ENCODE results near the gene COL9A3. TPM values are rescaled to one million over a fixed set of nuclear protein-coding genes. Genes with fewer than 3 reads are reported as not detected.
A peak's percentile ranks its signal among the peaks of the same experiment; 100 is the strongest.

COL9A3 gene
- total RNA-seq, 1 experiment from 2014 or later, result 136 TPM

DNA sequence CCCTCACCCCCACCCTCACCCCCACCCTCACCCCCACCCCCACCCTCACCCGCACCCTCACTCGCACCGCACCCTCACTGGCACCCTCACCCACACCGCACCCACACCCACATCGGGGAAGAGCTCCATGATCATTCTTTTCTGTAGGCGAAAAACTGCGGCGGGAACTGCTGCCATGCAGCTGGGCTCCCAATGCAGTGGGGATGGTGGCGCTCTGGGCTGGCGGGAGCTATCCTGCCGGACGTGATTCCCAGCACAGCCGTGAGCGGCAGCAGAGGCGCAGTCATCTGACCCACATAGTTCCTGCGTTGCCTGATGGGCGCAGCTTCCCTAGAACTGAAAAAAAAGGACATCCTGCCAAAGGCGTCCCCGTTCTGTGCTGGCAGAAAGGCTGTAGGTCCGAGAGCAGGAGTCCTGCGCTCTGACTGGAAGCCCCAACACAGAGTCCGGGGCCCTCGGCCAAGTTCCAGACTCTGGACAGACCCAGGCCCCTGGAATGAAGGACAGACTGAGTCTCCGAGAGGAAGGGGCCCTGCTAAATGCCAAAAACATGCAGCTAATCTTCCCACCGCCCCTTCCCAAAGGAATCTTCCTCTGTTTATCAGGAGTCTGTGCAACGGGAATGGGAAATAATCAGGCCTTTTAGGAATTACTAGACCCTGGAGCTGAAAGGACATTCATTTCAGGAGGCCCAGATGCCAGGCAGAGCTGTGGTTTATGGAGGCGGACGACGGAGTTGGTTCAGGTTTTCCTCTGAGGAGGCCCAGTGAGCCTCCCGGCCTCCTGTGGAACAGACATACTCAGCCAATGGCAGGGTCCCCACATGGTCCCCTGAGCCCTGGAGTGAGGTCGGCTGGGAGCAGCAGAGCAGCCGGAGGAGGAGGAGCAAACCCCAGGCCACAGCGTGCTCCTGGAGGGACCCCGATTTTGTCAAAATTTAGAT is 58.8 kb downstream of the COL9A3 start:
- ATAC-seq, result peak; percentile 62
- Mint-ChIP-seq H3K9me3 (no peaks in the 10 kb centered on the region), H3K36me3 (no peaks in the 10 kb centered on the region), H3K4me3 (peak overlapping the region; percentile 34; the same call in 1 of the 2 replicates), H3K4me1 (peaks cover 32% of the 10 kb centered on the region), H3K27me3 (ENCODE audit: low read depth) (no peaks in the 10 kb centered on the region; the same call in 1 of the 2 replicates), H3K27ac (peak overlapping the region; percentile 95)
- ChIA-PET POLR2A (interaction anchor here (0.9 to 1.0 kb wide), 2 partner anchors 14 to 52 kb away, joined by 3 read pairs; partner anchors contain the start of gene TCFL5), CTCF (interaction anchor here (0.6 to 2.5 kb wide), 29 partner anchors 9 to 347 kb away, joined by 3 to 9 read pairs (median 4); partner anchors contain the start of genes BHLHE23, DIDO1, MRGBP and TCFL5)
- DNase-seq (ENCODE audit: low spot score), result peak; percentile 83
- TF ChIP-seq, protein P1, sequence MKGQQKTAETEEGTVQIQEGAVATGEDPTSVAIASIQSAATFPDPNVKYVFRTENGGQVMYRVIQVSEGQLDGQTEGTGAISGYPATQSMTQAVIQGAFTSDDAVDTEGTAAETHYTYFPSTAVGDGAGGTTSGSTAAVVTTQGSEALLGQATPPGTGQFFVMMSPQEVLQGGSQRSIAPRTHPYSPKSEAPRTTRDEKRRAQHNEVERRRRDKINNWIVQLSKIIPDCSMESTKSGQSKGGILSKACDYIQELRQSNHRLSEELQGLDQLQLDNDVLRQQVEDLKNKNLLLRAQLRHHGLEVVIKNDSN (CRISPR knock-in tag; IDR thresholded peaks at IDR 0.05), result peak; percentile 35; the same call in 1 of the 2 replicates
- TF ChIP-seq SP1 (CRISPR knock-in tag; conservative IDR thresholded peaks at IDR 0.05) (no peak; the same call in 1 of the 2 replicates), ETV6 (CRISPR knock-in tag; IDR thresholded peaks at IDR 0.05) (no peak), TEAD1 (CRISPR knock-in tag; IDR thresholded peaks at IDR 0.05) (no peak), ZNF423 (CRISPR knock-in tag; IDR thresholded peaks at IDR 0.05) (no peak), ZNF317 (CRISPR knock-in tag; IDR thresholded peaks at IDR 0.05; ENCODE audit: borderline replicate concordance, low read depth) (no peak), ZNF232 (CRISPR knock-in tag; IDR thresholded peaks at IDR 0.05) (no peak), NR2C2 (CRISPR knock-in tag; IDR thresholded peaks at IDR 0.05) (no peak), GRHL2 (CRISPR knock-in tag; IDR thresholded peaks at IDR 0.05; ENCODE audit: insufficient replicate concordance, severe bottlenecking) (no peak), NFYB (CRISPR knock-in tag; conservative IDR thresholded peaks at IDR 0.05; ENCODE audit: low read depth) (no peak), GABPB1 (CRISPR knock-in tag; IDR thresholded peaks at IDR 0.05) (peak; percentile 15; the same call in 1 of the 2 replicates), MYBL2 (CRISPR knock-in tag; IDR thresholded peaks at IDR 0.05) (no peak), ZNF671 (CRISPR knock-in tag; IDR thresholded peaks at IDR 0.05) (no peak)
- TF ChIP-seq, protein P2, sequence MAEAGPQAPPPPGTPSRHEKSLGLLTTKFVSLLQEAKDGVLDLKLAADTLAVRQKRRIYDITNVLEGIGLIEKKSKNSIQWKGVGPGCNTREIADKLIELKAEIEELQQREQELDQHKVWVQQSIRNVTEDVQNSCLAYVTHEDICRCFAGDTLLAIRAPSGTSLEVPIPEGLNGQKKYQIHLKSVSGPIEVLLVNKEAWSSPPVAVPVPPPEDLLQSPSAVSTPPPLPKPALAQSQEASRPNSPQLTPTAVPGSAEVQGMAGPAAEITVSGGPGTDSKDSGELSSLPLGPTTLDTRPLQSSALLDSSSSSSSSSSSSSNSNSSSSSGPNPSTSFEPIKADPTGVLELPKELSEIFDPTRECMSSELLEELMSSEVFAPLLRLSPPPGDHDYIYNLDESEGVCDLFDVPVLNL (CRISPR knock-in tag; IDR thresholded peaks at IDR 0.05; ENCODE audit: borderline replicate concordance, low read depth), result no peak
- TF ChIP-seq, protein P3, sequence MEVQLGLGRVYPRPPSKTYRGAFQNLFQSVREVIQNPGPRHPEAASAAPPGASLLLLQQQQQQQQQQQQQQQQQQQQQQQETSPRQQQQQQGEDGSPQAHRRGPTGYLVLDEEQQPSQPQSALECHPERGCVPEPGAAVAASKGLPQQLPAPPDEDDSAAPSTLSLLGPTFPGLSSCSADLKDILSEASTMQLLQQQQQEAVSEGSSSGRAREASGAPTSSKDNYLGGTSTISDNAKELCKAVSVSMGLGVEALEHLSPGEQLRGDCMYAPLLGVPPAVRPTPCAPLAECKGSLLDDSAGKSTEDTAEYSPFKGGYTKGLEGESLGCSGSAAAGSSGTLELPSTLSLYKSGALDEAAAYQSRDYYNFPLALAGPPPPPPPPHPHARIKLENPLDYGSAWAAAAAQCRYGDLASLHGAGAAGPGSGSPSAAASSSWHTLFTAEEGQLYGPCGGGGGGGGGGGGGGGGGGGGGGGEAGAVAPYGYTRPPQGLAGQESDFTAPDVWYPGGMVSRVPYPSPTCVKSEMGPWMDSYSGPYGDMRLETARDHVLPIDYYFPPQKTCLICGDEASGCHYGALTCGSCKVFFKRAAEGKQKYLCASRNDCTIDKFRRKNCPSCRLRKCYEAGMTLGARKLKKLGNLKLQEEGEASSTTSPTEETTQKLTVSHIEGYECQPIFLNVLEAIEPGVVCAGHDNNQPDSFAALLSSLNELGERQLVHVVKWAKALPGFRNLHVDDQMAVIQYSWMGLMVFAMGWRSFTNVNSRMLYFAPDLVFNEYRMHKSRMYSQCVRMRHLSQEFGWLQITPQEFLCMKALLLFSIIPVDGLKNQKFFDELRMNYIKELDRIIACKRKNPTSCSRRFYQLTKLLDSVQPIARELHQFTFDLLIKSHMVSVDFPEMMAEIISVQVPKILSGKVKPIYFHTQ (CRISPR knock-in tag; IDR thresholded peaks at IDR 0.05), result no peak
- TF ChIP-seq, protein P4, sequence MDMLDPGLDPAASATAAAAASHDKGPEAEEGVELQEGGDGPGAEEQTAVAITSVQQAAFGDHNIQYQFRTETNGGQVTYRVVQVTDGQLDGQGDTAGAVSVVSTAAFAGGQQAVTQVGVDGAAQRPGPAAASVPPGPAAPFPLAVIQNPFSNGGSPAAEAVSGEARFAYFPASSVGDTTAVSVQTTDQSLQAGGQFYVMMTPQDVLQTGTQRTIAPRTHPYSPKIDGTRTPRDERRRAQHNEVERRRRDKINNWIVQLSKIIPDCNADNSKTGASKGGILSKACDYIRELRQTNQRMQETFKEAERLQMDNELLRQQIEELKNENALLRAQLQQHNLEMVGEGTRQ (CRISPR knock-in tag; IDR thresholded peaks at IDR 0.05), result peak; percentile 52
- TF ChIP-seq, protein P5, sequence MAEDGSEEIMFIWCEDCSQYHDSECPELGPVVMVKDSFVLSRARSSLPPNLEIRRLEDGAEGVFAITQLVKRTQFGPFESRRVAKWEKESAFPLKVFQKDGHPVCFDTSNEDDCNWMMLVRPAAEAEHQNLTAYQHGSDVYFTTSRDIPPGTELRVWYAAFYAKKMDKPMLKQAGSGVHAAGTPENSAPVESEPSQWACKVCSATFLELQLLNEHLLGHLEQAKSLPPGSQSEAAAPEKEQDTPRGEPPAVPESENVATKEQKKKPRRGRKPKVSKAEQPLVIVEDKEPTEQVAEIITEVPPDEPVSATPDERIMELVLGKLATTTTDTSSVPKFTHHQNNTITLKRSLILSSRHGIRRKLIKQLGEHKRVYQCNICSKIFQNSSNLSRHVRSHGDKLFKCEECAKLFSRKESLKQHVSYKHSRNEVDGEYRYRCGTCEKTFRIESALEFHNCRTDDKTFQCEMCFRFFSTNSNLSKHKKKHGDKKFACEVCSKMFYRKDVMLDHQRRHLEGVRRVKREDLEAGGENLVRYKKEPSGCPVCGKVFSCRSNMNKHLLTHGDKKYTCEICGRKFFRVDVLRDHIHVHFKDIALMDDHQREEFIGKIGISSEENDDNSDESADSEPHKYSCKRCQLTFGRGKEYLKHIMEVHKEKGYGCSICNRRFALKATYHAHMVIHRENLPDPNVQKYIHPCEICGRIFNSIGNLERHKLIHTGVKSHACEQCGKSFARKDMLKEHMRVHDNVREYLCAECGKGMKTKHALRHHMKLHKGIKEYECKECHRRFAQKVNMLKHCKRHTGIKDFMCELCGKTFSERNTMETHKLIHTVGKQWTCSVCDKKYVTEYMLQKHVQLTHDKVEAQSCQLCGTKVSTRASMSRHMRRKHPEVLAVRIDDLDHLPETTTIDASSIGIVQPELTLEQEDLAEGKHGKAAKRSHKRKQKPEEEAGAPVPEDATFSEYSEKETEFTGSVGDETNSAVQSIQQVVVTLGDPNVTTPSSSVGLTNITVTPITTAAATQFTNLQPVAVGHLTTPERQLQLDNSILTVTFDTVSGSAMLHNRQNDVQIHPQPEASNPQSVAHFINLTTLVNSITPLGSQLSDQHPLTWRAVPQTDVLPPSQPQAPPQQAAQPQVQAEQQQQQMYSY (CRISPR knock-in tag; IDR thresholded peaks at IDR 0.05), result no peak
- TF ChIP-seq, protein P6, sequence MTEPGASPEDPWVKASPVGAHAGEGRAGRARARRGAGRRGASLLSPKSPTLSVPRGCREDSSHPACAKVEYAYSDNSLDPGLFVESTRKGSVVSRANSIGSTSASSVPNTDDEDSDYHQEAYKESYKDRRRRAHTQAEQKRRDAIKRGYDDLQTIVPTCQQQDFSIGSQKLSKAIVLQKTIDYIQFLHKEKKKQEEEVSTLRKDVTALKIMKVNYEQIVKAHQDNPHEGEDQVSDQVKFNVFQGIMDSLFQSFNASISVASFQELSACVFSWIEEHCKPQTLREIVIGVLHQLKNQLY (CRISPR knock-in tag; IDR thresholded peaks at IDR 0.05), result no peak
- TF ChIP-seq, protein P7, sequence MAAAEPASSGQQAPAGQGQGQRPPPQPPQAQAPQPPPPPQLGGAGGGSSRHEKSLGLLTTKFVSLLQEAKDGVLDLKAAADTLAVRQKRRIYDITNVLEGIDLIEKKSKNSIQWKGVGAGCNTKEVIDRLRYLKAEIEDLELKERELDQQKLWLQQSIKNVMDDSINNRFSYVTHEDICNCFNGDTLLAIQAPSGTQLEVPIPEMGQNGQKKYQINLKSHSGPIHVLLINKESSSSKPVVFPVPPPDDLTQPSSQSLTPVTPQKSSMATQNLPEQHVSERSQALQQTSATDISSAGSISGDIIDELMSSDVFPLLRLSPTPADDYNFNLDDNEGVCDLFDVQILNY (CRISPR knock-in tag; IDR thresholded peaks at IDR 0.05), result no peak
- TF ChIP-seq, protein P8, sequence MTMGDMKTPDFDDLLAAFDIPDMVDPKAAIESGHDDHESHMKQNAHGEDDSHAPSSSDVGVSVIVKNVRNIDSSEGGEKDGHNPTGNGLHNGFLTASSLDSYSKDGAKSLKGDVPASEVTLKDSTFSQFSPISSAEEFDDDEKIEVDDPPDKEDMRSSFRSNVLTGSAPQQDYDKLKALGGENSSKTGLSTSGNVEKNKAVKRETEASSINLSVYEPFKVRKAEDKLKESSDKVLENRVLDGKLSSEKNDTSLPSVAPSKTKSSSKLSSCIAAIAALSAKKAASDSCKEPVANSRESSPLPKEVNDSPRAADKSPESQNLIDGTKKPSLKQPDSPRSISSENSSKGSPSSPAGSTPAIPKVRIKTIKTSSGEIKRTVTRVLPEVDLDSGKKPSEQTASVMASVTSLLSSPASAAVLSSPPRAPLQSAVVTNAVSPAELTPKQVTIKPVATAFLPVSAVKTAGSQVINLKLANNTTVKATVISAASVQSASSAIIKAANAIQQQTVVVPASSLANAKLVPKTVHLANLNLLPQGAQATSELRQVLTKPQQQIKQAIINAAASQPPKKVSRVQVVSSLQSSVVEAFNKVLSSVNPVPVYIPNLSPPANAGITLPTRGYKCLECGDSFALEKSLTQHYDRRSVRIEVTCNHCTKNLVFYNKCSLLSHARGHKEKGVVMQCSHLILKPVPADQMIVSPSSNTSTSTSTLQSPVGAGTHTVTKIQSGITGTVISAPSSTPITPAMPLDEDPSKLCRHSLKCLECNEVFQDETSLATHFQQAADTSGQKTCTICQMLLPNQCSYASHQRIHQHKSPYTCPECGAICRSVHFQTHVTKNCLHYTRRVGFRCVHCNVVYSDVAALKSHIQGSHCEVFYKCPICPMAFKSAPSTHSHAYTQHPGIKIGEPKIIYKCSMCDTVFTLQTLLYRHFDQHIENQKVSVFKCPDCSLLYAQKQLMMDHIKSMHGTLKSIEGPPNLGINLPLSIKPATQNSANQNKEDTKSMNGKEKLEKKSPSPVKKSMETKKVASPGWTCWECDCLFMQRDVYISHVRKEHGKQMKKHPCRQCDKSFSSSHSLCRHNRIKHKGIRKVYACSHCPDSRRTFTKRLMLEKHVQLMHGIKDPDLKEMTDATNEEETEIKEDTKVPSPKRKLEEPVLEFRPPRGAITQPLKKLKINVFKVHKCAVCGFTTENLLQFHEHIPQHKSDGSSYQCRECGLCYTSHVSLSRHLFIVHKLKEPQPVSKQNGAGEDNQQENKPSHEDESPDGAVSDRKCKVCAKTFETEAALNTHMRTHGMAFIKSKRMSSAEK (CRISPR knock-in tag; IDR thresholded peaks at IDR 0.05; ENCODE audit: borderline replicate concordance), result no peak

Data from WTC11 (cell line).